Hepatocyte (in vitro differentiated cells): Measurements from ENCODE around the gene S100A5. TPM values are rescaled to one million over a fixed set of nuclear protein-coding genes. Genes with fewer than 3 reads are reported as not detected.

Experiments used
- DNase-seq: peaks from one replicate; pipeline ENCODE4 v3.0.0-alpha.2; 2016; ENCODE audit warnings: low spot score
- H2AFZ ChIP-seq: fragments of 200-600 bp; sonication (generic); 2 replicates; pipeline ENCODE4 v1.6.0; 2016; ENCODE audit warnings: antibody characterized with exemption, mild to moderate bottlenecking
- H3K27ac ChIP-seq: fragments of 200-600 bp; sonication (generic); 2 replicates; pipeline ENCODE4 v1.5.1; 2016; ENCODE audit warnings: mild to moderate bottlenecking
- H3K27me3 ChIP-seq: fragments of 200-600 bp; sonication (generic); 2 replicates; pipeline ENCODE4 v1.6.1; 2016
- H3K36me3 ChIP-seq: fragments of 200-600 bp; sonication (generic); replicated peaks from 2 replicates; pipeline ENCODE4 v1.5.1; 2016; ENCODE audit warnings: low read depth; ENCODE audit not compliant: insufficient read depth
- H3K4me1 ChIP-seq: fragments of 200-600 bp; sonication (generic); 2 replicates; pipeline ENCODE4 v1.5.1; 2016; ENCODE audit warnings: mild to moderate bottlenecking, moderate library complexity; ENCODE audit not compliant: insufficient read depth
- H3K4me2 ChIP-seq: fragments of 200-600 bp; sonication (generic); 2 replicates; pipeline ENCODE4 v1.6.0; 2016
- H3K4me3 ChIP-seq: fragments of 200-600 bp; sonication (generic); 2 replicates; pipeline ENCODE4 v1.5.1; 2016; ENCODE audit warnings: mild to moderate bottlenecking
- H3K79me2 ChIP-seq: fragments of 200-600 bp; sonication (generic); 2 replicates; pipeline ENCODE4 v1.6.0; 2017; ENCODE audit warnings: mild to moderate bottlenecking
- H3K9me2 ChIP-seq: fragments of 200-600 bp; sonication (generic); replicated peaks from 2 replicates; pipeline ENCODE4 v1.6.0; 2017; ENCODE audit warnings: mild to moderate bottlenecking; ENCODE audit not compliant: insufficient read depth
- H3K9me3 ChIP-seq: fragments of 200-600 bp; sonication (generic); 2 replicates; pipeline ENCODE4 v1.5.1; 2016; ENCODE audit warnings: low read depth, mild to moderate bottlenecking
- H4K20me1 ChIP-seq: fragments of 200-600 bp; sonication (generic); 2 replicates; pipeline ENCODE4 v1.6.0; 2016; ENCODE audit warnings: mild to moderate bottlenecking; ENCODE audit not compliant: insufficient read depth, poor library complexity, severe bottlenecking
- CTCF ChIP-seq: fragments of 200-600 bp; sonication (generic); IDR thresholded peaks from 2 replicates; pipeline ENCODE4 v1.5.1; 2016; ENCODE audit warnings: antibody characterized with exemption, mild to moderate bottlenecking; ENCODE audit not compliant: poor library complexity
- EZH2 ChIP-seq: fragments of 200-600 bp; sonication (generic); IDR thresholded peaks from 2 replicates; pipeline ENCODE4 v1.6.1; 2016; ENCODE audit warnings: antibody characterized with exemption, mild to moderate bottlenecking, borderline replicate concordance
- EZH2phosphoT487 ChIP-seq: fragments of 200-600 bp; sonication (generic); IDR thresholded peaks from one replicate; pipeline ENCODE4 v1.6.1; 2018; ENCODE audit warnings: antibody characterized with exemption, mild to moderate bottlenecking, low read depth, moderate library complexity; ENCODE audit not compliant: unreplicated experiment, severe bottlenecking
- WGBS: methylation state at CpG from one replicate; pipeline ENCODE4 v1.1.6; 2016; ENCODE audit warnings: low lambda C conversion rate; ENCODE audit errors: missing lambda C conversion rate; 5-methylcytosine and 5-hydroxymethylcytosine counted together
- polyA plus RNA-seq: library from polyadenylated mRNA; unstranded; fragments of >200 nt; fragmentation: Nextera tagmentation; extraction: Ambion mirVana; gene quantifications from 2 replicates; pipeline ENCODE4 v1.2.1, GENCODE V29; 2016
- total RNA-seq: library from RNA; depleted of rRNA; stranded (reverse); fragments of >200 nt; gene quantifications from 2 replicates; pipeline ENCODE4 v1.2.3, GENCODE V29; 2014

Gene S100A5
- total and polyA plus RNA-seq, 2 experiments from 2014 or later: 0.54 TPM; not detected in 1

GRCh38 chr1:153553830-153554541, 13.3 kb upstream of the S100A5 start:
- H2AFZ ChIP-seq: no peak overlapping the region
- DNase-seq: no peak
- no peaks in the 10 kb centered on the region for H3K27me3 ChIP-seq
- H3K36me3 ChIP-seq: no peaks in the 10 kb centered on the region
- no peaks in the 10 kb centered on the region for H3K9me2 ChIP-seq
- H3K4me1 ChIP-seq: peaks cover 17% of the 10 kb centered on the region
- WGBS: 73% methylated on average over 2 of the region's 2 CpGs
- no peak overlapping the region for H3K4me3 ChIP-seq
- no peak overlapping the region for H3K4me2 ChIP-seq
- H3K27ac ChIP-seq: peak overlapping the region; percentile 4
- H3K9me3 ChIP-seq: no peaks in the 10 kb centered on the region
- TF ChIP-seq EZH2 (no peak), EZH2phosphoT487 (no peak), CTCF (no peak)
- H3K79me2 ChIP-seq: no peaks in the 10 kb centered on the region
- H4K20me1 ChIP-seq: no peaks in the 10 kb centered on the region

- Histone ChIP-seq H2AFZ (no peak overlapping the region), H3K27ac (no peak overlapping the region), H3K9me3 (no peaks in the 10 kb centered on the region), H3K4me2 (no peak overlapping the region), H3K4me3 (no peak overlapping the region), H3K79me2 (no peaks in the 10 kb centered on the region), H3K9me2 (no peaks in the 10 kb centered on the region), H3K4me1 (peaks cover 26% of the 10 kb centered on the region), H4K20me1 (no peaks in the 10 kb centered on the region), H3K36me3 (no peaks in the 10 kb centered on the region), H3K27me3 (no peaks in the 10 kb centered on the region)
- WGBS: 93% methylated on average over 12 of the region's 12 CpGs
- DNase-seq: no peak
- TF ChIP-seq CTCF: no peak
- TF ChIP-seq EZH2: no peak
- TF ChIP-seq EZH2phosphoT487: no peak
Observed at GRCh38 chr1:153553096-153553495, 12.4 kb upstream of the S100A5 start.

GRCh38 chr1:153552335-153552734, 11.6 kb upstream of the S100A5 start:
- Histone ChIP-seq H3K27ac (no peak overlapping the region), H3K4me3 (no peak overlapping the region), H3K9me3 (no peaks in the 10 kb centered on the region), H3K4me1 (peaks cover 32% of the 10 kb centered on the region), H3K79me2 (no peaks in the 10 kb centered on the region), H2AFZ (no peak overlapping the region), H3K36me3 (no peaks in the 10 kb centered on the region), H4K20me1 (no peaks in the 10 kb centered on the region), H3K9me2 (no peaks in the 10 kb centered on the region), H3K4me2 (no peak overlapping the region), H3K27me3 (no peaks in the 10 kb centered on the region)
- TF ChIP-seq CTCF: no peak
- no peak for TF ChIP-seq EZH2phosphoT487
- TF ChIP-seq EZH2: no peak
- 95% methylated on average over 8 of the region's 8 CpGs for WGBS
- no peak for DNase-seq
